Epithelial cell of proximal tubule (primary cell): ENCODE results near the gene ALPG. TPM values are rescaled to one million over a fixed set of nuclear protein-coding genes. Genes with fewer than 3 reads are reported as not detected.
"Not testable (repeated sequence)": the region's sequence is repeated elsewhere in the genome, so short reads cannot be mapped to it uniquely, and the experiment has no call there.

ENCODE experiments used
- DNase-seq: peaks from one replicate; pipeline ENCODE4 v3.0.0-alpha.2; 2011; ENCODE audit warnings: low read depth
- H3K4me3 ChIP-seq: 2 replicates; pipeline ENCODE4 v1.5.1; 2011; ENCODE audit warnings: low read depth, mild to moderate bottlenecking, low read length
- CTCF ChIP-seq: conservative IDR thresholded peaks from 2 replicates; pipeline ENCODE4 v1.5.1; 2012; ENCODE audit warnings: low read depth, mild to moderate bottlenecking, low read length
- total RNA-seq: library from RNA; depleted of rRNA; stranded (reverse); fragments of >200 nt; gene quantifications from 2 replicates; pipeline ENCODE4 v1.2.3, GENCODE V29; 2015

Gene ALPG
- total RNA-seq, 1 donor from 2014 or later, result not detected

- no peak for DNase-seq
Measured at GRCh38 chr2:232382331-232383225, 24.1 kb upstream of the ALPG start.

DNA sequence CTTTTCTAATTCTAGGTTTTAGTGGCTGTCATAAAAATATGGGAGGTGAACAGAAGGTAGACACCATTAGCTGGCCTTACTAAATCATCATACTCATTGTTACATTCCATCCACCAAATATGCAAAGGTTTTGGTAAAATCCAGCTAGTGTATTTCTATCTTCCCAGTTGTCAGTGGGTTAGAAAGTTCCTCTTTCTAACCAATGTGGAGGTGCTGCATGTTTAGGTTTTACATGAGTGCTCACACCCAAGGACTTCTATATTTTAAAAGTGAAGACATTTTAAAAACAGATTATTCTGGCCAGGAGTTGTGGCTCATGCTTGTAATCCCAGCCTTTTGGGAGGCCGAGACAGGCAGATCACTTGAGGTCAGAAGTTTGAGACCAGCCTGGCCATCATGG lies 22.2 kb upstream of the ALPG start:
- no peak for TF ChIP-seq CTCF
- DNase-seq, result no peak
- H3K4me3 ChIP-seq, result no peak overlapping the region

More at GRCh38 chr2:232382331-232383225, 24.1 kb upstream of the ALPG start:
- H3K4me3 ChIP-seq, result no peak overlapping the region
- TF ChIP-seq CTCF, result no peak

- not testable (repeated sequence) for DNase-seq
Measured at GRCh38 chr2:232385058-232385457, 21.6 kb upstream of the ALPG start.

DNA sequence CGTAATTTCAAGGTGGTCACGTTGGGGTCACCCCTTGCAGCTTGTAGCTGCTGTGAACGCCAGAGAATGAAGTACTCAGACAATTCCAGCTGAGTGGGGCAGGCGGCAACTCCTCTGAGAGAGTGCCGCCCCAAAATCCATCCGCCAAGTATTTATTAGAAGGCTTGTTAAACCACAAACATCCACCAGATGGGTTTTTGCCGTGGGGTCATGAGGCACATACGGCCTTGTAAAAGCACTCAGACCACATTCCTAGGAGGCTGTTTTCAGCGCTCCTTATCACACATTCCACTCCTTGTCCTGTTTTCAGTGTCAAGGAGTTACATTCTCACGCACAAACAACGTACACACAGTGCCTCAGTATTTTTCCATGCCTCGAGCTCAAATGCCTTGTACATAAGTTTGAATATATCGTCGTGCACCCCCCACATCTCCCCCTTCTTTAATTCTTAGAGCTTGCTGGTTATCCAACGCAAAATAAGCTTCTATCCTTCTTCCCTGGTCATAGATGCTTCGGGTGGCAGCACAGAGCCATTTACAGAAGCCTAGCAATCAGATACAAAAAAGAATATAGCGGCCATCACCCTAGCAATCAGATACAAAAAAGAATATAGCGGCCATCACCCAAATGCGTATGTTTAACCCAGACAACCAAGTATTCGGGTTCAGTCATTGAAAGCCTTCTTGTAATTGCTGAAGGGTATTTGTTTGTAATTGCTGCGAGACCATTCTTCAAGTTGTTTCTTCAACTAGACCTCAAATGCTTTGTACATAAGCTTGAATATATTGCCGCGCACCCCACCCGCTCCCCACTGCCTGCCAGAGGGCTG lies 20.8 kb upstream of the ALPG start:
- no peak for TF ChIP-seq CTCF
- DNase-seq, result no peak
- no peak overlapping the region for H3K4me3 ChIP-seq

More at GRCh38 chr2:232385058-232385457, 21.6 kb upstream of the ALPG start:
- not testable (repeated sequence) for H3K4me3 ChIP-seq

DNA sequence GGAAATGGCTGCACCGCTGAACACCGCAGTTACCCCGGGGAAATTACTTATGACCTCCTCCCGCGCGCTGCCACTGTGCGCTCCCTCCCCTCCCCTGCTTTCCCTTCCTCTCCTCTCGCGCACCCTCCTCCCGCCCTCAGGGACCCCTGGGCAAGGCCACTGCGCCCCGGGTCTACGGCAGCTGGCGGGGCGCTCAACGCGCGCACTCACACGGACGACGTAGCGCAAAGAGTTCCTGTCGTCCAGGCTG lies 20.2 kb upstream of the ALPG start:
- DNase-seq, result no peak
- H3K4me3 ChIP-seq, result no peak overlapping the region
- TF ChIP-seq CTCF, result no peak

DNA sequence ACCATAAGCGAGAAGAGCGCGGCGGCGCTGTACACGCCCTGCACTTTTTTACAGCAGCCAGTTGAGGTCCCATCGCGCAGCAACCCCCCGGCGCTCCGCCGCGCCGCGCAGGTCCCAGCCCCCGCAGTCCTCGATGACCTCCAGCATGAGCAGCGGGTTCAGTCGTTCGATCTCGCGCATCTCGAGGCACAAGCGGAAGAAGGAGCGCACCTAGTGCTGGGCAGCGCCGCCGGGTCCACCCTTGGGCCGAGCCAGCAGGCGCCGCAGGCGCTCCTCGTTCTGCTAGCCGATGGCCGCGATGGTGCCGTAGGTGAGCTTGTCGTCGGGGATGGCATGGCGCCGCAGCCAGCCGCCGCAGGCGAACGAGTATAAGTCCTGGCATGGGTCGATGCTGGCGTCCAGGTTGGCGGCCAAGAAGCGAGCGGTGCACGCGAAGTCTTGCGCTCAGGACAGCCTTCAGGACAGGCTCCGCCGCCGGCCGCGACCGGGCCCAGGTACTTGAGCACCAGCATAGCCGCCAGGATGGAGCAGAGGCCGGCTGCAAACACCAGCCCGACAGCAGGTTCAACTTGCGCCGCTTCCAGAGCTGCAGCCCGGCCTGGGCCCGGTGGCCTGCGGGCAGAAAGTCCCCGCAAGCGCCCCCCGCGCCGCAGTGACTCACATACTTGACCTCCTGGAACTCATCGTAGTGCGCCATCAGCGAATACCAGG lies 19.7 kb upstream of the ALPG start:
- TF ChIP-seq CTCF, result no peak
- no peak overlapping the region for H3K4me3 ChIP-seq
- DNase-seq, result no peak
